Left kidney (tissue), 2 donors: ENCODE results near the gene ACSL5. TPM values are rescaled to one million over a fixed set of nuclear protein-coding genes. Genes with fewer than 3 reads are reported as not detected.
A peak's percentile ranks its signal among the peaks of the same experiment; 100 is the strongest.
"Not testable (repeated sequence)": the region's sequence is repeated elsewhere in the genome, so short reads cannot be mapped to it uniquely, and the experiment has no call there.

ENCODE experiments used
- DNase-seq: peaks from one replicate; pipeline ENCODE4 v3.0.0-alpha.2; 2013
- polyA plus RNA-seq: library from polyadenylated mRNA; unstranded; fragments of 120-200 nt; gene quantifications from one replicate; pipeline ENCODE4 v1.2.1, GENCODE V29; 2013; ENCODE audit not compliant: insufficient read length

The ACSL5 gene
- polyA plus RNA-seq, 1 donor, result 4.7 TPM

DNA sequence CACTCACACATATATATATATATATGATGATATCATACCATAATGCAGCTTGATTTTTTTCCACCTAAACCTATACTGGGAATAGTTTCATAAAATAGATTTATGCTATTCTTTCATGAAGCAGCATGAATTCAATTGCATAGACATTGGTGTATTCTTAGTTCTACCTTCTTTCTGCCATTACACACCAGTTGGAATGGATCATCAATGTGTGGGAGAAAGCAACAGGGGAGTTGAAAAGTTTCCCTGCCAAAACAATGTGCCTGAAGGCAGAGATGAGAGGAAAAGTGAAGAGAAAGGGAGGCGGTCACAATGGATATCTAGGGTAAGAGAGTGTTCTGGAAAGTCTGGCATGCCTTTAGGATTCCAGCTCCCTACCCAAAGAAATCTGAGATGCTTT, 25.2 kb upstream of the ACSL5 start:
- no peak for DNase-seq

DNA sequence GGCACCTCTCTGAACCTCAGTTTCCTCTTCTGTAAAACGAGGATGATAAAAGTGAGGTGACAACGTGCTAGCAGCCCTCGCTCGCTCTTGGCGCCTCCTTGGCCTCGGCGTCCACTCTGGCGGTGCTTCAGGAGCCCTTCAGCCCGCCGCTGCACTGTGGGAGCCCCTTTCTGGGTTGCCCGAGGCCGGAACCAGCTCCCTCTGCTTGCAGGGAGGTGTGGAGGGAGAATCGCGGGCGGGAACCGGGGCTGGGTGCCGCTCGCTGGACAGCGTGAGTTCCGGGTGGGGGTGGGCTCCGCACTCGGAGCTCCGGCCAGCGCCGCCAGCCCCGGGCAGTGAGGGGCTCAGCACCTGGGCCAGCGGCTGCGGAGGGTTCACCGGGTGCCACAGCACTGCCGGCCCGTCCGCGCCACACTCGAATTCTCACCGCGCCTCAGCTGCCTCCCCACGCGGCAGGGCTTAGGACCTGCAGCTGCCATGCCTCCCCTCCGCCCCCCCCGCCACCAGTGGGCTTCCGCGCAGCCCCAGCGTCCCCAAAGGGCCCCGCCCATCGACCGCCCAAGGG, 24.3 kb upstream of the ACSL5 start:
- DNase-seq, result no peak

DNA sequence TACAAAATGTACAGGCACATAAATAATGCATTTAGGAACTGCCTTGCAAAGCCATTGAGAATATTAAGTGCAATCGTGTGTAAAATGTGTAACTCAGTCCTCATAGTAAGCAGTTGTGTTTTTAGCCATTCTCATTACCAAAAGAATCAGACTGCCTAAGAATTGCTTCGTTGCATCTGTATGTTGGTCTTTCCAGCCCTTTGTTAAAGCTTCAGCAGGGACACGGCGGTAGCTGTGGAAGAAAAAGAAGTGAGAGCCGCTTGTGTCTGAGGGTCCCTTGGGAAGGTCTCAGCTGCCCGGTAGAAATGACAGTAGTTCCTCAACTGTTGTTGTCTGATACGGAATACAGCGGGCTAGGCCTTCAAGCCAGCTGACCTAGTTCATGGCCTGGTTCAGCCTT, 22.8 kb upstream of the ACSL5 start:
- no peak for DNase-seq

DNA sequence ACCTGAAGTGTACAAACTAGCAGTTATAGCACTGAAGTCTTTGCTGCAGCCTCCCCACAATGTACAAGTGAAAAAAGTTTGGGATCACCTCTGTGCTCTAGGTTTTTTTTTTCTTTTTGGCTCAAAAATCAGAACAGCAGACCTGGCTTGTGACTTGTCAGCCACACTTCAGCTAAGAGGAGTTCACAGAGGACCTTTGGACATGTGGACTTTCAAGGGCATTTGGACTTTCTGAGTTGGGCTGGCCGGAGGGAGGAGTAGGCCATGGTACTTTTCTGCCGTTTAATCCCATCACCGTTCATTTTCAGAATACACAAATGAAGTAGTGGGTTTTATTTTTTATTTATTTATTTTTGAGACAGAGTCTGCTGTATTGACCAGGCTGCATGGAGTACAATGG, 21.9 kb upstream of the ACSL5 start:
- no peak for DNase-seq

DNA sequence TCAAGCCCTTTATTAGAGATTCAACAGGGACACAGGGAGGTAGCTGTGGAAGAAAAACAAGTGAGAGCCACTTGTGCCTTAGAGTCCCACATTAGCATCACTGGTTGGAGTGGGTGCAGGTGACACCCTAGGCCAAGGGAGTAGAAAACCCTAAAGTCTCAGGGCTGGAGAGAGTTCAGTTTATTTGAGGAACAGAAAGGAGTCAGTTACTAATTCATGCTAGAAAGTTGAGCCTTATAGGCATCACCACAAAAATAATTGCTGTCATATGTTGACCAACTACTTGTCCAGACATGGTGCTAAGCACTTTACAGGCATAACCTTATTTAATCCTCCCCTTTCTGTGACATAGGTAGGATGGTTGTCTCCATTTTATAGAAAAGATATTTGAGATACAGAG, 20.9 kb upstream of the ACSL5 start:
- no peak for DNase-seq

DNA sequence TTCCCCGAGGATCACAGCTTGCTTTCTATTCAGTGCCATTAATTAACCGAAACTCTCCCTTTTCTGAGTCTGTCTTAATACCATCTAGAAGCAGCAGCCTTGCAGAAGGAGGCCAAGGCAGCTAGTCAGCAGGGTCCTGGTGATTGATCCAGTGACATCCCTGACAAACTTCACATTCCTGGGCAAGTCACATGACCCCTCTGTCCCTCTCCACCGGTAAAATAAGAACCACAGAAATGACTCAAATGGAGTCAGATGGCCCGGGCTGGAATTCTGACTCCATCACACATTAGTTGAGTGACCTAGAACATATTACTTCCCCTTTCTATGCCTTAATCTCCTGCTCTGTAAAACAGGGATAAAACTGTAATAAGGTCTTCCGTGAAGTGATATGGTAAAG, 17.2 kb upstream of the ACSL5 start:
- DNase-seq, result no peak

DNA sequence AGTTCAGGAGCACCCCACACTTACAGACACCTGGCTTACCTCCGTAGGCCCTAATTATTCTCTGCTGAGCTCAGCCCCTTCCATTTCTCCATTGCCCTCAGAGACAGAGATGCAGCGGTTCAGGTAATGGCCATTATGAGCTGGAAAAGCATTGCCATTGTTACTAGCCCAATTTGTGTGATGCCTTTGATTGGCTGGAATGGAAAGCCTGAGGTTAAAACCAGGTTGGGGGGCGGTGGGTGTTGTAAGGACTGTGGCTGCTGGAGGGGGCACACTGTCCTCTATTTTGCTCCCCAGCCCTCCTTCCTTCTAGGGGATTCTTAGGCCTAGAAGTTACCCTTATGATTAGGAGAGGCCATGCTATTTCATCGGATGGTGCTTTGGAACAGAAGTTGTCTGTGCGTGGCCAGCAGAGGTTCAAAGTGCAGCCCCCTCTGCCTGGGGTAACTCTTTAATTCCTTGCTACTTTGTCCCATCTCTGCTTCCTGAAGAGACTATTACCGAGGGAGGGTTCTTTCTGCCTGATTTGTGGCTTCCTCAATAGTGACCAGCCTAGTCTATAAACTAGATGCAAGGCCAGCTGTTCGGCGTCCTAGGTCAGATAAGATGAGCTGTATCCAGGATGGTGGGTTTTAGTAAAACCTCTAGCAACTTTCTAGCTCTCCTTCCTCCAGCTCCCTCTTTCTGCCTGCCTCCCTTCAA, 14.2 kb upstream of the ACSL5 start:
- DNase-seq, result no peak

DNA sequence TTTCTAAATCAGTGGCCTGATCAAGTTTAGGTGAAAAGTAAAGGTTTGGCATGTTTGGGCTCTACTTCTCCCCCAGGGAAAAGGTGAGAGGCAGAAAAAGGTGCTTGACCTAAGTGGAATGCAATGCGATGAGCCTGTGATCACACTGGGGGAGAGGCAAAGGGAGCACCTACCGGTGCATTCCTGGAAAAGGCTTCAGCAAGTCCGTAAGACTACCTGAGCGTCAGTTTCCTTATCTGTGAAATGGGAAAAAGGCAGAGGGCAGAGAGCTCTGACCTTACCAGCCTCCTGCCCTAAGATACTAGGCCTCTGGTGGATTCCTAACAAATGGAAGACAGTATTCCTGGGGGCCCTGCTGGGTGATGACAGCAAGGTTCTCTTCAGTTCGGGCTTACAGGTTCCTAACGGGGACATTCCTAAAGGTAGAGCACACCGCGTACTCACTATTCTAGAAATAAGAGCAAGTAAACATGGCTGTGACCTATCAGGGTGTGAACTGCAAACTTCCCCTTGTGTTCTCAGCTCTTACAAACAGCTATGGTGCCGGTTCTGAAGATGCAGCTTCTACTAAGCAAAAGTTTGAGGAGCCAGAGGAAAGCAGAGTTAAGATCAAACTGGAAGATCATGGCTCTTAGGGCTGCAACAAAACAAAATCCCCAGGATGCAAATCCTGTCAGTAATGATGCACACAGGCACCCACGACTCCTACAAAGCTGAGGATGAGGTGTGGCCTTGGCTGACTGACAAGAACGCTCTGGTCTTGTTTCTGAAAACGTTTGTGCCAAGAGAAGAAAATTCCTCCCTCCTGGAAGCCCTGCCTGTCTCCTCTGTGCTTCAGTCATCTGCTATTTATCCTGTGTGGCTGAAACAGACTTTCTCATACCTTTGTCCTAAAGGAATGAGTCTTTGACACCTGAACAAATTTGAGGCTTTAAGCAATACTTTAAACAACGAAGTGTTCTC, 13.3 kb upstream of the ACSL5 start:
- DNase-seq, result no peak

DNA sequence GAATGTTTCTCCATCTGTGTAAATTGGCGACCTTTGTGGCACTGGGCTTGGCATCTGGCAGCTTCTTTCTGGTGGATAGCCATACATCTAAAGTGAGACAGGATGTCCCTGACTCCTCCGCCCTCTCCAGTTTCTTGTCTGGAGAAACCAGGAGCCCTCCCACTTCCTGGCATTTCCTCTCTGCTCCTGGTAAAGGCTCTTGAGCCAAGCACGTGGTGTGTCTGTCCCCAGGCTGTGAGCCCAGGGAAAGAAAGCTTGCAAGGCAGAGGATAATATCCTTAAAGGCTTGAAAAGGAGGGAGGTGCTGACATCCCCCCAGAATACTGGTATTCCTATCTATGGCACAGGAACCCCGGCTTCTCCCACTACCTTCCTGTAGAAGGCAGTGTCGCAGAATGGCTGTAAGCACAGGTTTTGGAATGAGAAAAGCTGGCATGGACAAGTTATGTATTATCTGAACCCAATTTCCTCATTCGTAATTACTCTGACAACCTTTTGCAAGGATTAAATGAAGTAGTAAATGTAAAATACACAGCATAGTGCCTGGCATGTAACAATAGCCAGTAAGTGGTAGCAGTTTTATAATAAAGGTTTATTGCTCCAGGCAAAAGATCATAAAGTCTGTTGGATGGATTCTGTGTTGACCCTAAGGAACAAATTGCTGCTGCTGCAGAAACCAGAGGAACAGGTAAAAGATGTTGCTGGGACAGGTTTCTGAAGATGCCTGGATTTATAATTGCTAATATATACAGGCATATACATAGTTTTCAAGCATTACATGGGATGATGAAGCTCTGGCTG, 11.8 kb upstream of the ACSL5 start:
- peak; percentile 42 for DNase-seq

DNA sequence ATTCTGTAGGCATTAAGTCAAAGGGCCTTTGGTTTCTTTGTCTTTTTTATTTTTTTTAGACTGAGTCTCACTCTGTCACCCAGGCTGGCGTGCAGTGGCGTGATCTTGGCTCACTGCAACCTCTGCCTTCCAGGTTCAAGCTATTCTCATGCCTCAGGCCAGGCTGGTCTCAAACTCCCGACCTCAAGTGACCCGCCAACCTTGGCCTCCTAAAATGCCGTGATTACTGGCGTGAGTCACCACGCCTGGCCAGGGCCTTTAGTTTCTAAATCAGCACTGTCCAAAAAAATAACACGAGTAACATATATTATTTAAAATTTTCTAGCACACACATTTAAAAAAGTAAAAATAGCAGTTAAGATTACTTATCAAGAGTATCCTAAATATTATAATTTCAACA, 11.1 kb upstream of the ACSL5 start:
- DNase-seq, result no peak

DNA sequence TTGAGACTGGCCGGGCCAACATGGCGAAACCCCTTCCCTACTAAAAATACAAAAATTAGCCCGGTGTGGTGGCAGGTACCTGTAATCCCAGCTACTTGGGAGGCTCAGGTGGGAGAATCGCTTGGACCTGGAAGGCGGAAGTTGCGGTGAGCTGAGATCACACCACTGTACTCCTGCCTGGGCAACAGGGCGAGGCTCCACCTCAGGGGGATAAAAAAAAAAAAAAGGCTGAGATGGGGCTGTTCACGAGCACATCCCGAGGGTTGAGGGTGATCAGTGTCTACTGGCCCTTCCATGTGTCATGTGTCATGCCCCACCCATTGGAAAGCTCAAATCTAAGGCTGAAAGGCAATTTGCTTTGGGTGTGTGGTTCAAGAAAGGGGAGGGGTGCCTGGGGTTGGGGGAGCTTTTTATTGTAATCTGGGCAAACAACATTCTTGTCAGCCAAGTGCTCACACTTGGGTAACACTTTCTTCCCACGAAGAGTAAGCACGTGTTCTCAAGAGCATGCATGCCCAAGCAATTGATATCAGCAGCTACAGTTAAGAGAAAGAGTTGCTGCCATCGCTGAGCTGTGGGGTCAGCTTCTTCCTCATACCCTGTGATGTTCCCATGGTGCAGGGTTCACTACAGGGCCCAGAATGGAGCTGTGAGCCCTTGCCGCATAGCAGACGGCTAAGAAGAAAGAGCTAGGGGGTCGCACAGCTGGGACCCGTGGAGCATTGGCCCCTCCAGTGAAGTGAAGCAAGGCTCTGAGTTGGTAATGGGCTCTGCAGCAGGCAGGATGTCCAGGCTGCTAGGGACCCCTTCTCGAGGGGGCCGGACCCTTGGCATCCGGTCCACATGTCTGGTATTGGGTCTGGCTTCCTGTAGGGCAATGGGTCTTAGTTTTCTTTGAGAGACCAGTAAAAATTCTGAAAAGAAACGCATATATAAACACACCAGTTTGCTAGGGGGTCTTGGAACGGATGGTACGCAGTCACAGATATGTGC, 9.9 kb upstream of the ACSL5 start:
- DNase-seq, result no peak

DNA sequence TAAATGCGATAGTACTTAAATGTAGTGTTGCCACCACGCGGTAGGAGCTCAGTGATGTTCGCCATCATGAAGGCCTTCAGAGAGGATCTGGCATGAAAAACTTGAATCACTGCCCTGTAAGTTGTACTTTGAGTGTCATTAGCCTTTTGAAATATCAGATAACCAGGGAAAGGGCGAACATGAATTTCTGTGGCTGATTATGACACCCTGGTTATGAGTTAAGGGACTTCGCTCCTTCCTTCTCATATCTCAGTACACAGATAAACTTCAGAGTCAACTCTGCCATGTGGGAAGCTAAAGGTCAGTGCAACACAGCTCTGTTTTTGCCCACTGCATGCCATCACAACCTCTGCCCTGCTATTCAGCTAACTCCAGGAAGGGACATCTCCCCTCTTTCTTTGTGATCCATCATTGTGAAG, 8.9 kb upstream of the ACSL5 start:
- DNase-seq, result no peak

DNA sequence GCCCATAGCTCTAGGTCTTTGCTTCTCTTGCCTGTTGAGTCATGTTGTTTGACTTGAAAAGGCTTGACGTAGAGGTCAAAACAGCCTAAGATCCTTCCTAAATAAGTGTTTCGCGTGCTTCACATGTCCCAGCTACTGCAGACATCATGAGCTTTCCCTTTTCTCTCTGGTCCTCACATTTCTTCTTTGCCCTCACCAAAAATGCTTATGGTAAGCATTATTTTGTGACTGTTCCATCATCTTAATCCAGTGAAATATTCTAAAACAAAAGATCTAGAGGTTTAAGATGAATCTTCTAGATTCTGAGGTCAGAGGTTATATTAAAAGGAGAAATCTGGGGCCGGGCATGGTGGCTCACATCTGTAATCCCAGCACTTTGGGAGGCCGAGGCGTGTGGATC, 8.5 kb upstream of the ACSL5 start:
- DNase-seq, result no peak

DNA sequence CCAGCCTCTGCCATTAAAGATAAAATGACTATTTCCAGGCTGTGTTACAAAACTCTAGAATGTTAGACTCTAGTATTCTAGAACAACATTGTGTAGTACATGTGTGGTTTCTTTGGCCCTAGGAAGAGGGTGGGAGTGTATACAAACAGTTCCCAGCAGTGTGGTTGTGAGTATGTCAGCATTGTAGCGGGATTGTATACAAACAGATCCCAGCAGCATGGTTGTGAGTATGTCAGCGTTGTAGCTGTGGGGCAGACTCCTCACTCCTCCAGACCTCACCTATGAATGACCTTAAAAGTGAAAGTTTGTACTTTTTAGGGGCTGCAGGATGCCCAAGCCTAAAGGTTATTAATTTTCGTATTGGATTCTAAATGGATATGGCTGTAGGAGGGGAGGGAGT, 6.9 kb upstream of the ACSL5 start:
- no peak for DNase-seq

DNA sequence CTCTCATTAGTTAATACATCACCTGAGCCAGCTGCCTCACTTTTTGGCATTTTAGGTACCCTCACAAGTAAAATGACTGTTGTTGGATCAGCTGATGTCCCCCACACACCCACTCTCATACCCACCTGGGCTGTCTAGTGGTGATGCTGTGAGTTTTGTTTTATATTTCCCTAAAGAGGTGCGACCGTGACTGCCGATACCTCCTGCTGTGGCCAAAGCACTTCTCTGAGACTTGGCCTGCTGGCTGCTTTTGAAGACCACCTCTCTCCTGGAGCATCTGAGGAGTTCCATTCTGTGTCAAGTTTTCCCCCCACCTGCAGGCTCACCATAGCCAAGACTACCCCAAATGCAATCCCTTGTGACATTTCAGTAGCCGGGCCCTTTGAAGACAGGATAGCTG, 6.4 kb upstream of the ACSL5 start:
- no peak for DNase-seq

DNA sequence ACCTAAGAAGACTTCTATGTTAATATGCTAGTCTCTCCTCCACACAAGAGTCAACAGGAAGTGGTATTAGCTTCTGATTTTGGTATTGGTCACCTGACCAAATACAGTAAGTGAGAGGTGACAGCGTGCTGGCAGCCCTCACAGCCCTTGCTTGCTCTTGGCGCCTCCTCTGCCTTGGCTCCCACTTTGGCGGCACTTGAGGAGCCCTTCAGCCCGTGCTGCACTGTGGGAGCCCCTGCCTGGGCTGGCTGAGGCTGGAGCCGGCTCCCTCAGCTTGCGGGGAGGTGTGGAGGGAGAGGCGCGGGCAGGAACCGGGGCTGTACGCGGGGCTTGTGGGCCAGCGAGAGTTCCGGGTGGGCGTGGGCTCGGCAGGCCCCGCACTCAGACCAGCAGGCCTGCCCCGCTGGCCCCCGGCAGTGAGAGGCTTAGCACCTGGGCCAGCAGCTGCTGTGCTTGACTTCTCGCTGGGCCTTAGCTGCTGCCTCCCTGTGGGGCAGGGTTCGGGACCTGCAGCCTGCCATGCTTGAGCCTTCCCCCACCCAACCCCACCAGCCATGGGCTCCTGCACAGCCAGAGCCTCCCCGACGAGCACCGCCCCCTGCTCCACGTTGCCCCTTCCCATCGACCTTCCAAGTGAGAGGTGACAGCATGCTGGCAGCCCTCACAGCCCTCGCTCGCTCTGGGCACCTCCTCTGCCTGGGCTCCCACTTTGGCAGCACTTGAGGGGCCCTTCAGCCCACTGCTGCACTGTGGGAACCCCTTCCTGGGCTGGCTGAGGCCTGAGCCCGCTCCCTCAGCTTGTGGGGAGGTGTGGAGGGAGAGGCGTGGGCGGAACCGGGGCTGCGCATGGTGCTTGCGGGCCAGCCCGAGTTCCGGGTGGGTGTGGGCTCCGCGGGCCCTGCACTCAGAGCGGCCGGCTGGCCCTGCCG, 4.2 kb upstream of the ACSL5 start:
- no peak for DNase-seq

DNA sequence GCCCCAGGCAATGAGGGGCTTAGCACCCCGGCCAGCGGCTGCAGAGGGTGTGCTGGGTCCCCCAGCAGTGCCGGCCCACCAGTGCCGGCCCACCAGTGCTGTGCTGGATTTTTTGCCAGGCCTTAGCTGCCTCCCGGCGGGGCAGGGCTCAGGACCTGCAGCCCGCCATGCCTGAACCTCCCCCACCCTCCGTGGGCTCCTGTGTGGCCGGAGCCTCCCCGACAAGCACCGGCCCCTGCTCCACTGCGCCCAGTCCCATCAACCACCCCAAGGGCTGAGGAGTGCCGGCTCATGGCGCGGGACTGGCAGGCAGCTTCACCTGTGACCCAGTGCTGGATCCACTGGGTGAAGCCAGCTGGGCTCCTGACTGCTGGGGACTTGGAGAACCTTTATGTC, 3.5 kb upstream of the ACSL5 start:
- no peak for DNase-seq

DNA sequence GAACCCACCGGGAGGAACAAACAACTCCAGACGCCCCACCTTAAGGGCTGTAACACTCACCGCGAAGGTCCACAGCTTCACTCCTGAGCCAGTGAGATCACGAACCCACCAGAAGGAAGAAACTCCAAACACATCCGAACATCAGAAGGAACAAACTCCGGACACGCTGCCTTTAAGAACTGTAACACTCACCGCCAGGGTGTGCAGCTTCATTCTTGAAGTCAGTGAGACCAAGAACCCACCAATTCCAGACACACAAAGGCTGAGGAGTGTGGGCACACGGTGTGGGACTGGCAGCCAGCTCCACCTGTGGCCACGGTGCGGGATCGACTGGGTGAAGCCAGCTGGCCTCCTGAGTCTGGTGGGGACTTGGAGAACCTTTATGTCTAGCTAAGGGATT, 2.6 kb upstream of the ACSL5 start:
- DNase-seq, result not testable (repeated sequence)

DNA sequence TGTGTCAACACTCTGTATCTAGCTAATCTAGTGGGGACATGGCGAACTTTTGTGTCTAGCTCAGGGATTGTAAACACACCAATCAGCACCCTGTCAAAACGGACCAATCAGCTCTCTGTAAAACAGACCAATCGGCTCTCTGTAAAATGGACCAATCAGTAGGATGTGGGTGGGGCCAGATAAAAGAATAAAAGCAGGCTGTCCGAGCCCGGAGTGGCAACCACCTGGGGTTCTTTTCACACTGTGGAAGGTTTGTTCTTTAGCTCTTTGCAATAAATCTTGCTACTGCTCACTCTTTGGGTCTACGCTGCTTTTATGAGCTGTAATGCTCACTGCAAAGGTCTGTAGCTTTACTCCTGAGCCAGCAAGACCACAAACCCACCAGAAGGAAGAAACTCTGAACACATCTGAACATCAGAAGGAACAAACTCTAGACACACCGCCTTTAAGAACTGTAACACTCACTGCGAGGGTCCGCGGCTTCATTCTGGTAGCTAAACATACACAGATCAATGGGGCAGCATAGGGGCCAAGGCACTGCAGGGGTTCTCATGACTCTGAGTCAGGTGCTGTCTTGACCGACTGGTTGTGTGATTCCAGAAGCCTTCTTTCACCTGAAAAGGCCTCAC, 1.6 kb upstream of the ACSL5 start:
- DNase-seq, result not testable (repeated sequence)
